ENCODE measurements around the gene USP31.
"Not testable (repeated sequence)": the region's sequence is repeated elsewhere in the genome, so short reads cannot be mapped to it uniquely, and the experiment has no call there.

The USP31 gene

GRCh38 chr16:23131931-23132621 is 17.2 kb downstream of the USP31 start:
- DNase-seq (ENCODE audit: low read depth in 3 of 3): no peak

GRCh38 chr16:23131436-23131835 is 17.8 kb downstream of the USP31 start:
- no peak for DNase-seq (ENCODE audit: low read depth in 3 of 3)

- no peak for DNase-seq (ENCODE audit: low read depth in 3 of 3)
Measured at GRCh38 chr16:23131036-23131435, 18.2 kb downstream of the USP31 start.

GRCh38 chr16:23129686-23130085 is 19.6 kb downstream of the USP31 start:
- no peak for DNase-seq (ENCODE audit: low read depth in 3 of 3)

- DNase-seq (ENCODE audit: low read depth in 3 of 3): no peak
Measured at GRCh38 chr16:23128056-23128455, 21.2 kb downstream of the USP31 start.

- no peak for DNase-seq (ENCODE audit: low read depth in 3 of 3)
Measured at GRCh38 chr16:23125277-23125676, 24.0 kb downstream of the USP31 start.

GRCh38 chr16:23124315-23124714 is 24.9 kb downstream of the USP31 start:
- no peak for DNase-seq (ENCODE audit: low read depth in 3 of 3)

DNA sequence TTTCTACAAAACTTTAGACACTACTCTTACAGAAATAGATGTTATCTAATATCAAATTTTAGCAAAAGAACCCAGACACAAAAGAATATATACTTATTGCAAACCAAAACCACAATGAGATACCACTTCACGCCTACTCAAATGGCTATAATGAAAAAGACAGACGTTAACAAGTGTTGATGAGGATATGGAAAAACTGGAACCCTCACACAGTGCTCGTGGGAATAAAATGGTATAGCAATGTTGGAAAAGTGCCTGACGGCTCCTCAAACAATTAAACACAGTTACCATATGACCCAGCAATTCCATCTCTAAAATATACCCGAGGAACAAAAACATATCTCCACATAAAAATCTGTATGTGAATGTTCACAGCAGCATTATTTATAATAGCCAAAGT is 27.1 kb downstream of the USP31 start:
- DNase-seq (ENCODE audit: low read depth in 3 of 3): no peak

GRCh38 chr16:23121024-23121423 is 28.2 kb downstream of the USP31 start:
- no peak for DNase-seq (ENCODE audit: low read depth in 3 of 3)

- no peak for DNase-seq (ENCODE audit: low read depth in 3 of 3)
Measured at GRCh38 chr16:23120562-23120961, 28.7 kb downstream of the USP31 start.

GRCh38 chr16:23119570-23119969 is 29.7 kb downstream of the USP31 start:
- DNase-seq (ENCODE audit: low read depth in 3 of 3): no peak

- no peak for DNase-seq (ENCODE audit: low read depth in 3 of 3)
Measured at GRCh38 chr16:23114131-23114904, 34.9 kb downstream of the USP31 start.

- no peak for DNase-seq (ENCODE audit: low read depth in 3 of 3)
Measured at GRCh38 chr16:23113185-23113584, 36.1 kb downstream of the USP31 start.

DNA sequence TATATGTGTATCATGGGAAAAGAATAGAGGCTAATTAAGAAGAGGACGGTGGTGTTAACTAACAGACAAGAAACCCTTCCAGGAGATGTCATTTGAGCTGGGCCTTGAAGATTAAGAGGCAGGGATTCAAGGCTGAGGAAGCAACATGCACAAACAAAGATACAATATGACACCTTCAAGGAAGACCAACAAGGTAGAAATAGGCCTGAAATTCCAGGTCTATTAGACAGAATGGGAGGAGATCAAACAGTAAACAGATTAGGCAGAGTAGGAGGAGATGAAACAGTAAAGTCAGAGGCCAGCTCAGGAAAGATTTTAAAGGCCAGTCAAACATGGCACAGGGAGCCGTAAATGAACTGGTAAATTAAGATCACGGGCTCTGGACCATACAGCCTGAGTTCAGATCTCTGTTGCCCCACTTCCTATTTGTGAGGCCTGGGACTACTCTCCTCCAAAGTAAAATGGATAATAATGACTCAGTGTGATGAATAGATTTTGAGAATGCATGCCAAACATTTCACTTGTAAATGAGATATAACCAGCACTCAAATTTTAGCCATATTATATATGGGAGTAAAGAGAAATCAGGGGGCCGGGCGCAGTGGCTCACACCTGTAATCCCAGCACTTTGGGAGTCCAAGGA is 38.9 kb downstream of the USP31 start:
- DNase-seq (ENCODE audit: low read depth in 3 of 3): no peak

- no peak for DNase-seq (ENCODE audit: low read depth in 3 of 3)
Measured at GRCh38 chr16:23107936-23108335, 41.3 kb downstream of the USP31 start.

- DNase-seq (ENCODE audit: low read depth in 3 of 3): no peak
Measured at GRCh38 chr16:23107117-23107516, 42.1 kb downstream of the USP31 start.

- no peak for DNase-seq (ENCODE audit: low read depth in 3 of 3)
Measured at GRCh38 chr16:23105309-23105708, 43.9 kb downstream of the USP31 start.

DNA sequence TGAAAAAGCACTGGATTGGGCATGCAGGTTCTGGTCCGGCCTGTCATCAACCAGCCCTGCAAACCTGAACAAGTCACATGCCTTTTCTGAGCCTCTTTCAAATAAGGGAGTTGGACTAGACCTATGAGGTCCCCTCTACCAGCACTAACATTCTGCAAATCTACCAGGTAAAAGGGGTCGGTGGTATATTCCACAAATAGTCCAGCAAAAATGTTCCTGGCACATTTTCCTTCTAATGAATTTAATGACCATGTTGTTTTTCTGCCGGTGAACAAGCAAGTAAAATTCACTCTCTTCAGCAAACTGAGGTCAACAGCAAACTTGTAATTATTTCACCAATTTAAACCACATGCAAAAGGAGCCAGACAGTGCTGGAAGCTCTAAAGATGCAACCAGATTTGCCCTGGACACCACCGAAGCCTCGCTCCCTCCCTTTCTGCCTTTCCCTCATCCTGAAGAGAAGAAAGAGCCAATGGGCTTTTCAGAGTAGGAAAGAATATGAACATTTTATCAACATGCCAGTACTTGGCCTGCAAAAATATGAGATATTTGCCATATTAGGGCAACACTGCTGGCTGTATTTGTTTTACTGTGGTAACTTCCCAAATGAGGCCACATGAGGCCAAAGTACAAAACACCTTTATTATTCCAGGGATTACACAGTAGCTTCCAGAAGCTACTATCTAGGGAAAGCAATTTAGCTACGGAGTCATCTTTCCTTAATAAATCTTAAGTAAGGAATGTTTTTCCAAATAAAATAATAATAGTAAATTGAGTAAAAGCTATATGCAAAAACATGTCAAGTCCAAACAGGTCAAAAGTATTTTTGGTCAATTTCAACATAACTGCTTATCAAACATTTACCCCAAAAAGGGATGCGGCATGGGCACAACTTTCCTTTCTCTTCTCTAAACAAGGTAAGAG is 45.0 kb downstream of the USP31 start:
- DNase-seq (ENCODE audit: low read depth in 3 of 3): no peak

- DNase-seq (ENCODE audit: low read depth in 3 of 3): no peak
Measured at GRCh38 chr16:23103603-23104002, 45.6 kb downstream of the USP31 start.

GRCh38 chr16:23101012-23101550 is 48.2 kb downstream of the USP31 start:
- no peak for DNase-seq (ENCODE audit: low read depth in 3 of 3)

DNA sequence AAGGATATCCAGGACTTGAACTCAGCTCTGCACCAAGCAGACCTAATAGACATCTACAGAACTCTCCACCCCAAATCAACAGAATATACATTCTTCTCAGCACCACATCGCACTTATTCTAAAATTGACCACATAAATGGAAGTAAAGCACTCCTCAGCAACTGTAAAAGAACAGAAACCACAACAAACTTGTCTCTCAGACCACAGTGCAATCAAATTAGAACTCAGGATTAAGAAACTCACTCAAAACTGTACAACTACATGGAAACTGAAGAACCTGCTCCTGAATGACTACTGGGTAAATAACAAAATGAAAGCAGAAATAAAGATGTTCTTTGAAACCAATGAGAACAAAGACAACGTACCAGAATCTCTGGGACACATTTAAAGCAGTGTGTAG is 52.8 kb downstream of the USP31 start:
- DNase-seq (ENCODE audit: low read depth in 3 of 3): not testable (repeated sequence)
